ENCODE measurements around the gene GDF7. TPM values are rescaled to one million over a fixed set of nuclear protein-coding genes. Genes with fewer than 3 reads are reported as not detected.

GDF7 gene
- total and polyA plus RNA-seq, 2 donors (not counting 3 experiments of a cell fraction or from before 2014, with no cell fraction given) = 3.7 to 3.9 TPM

DNA sequence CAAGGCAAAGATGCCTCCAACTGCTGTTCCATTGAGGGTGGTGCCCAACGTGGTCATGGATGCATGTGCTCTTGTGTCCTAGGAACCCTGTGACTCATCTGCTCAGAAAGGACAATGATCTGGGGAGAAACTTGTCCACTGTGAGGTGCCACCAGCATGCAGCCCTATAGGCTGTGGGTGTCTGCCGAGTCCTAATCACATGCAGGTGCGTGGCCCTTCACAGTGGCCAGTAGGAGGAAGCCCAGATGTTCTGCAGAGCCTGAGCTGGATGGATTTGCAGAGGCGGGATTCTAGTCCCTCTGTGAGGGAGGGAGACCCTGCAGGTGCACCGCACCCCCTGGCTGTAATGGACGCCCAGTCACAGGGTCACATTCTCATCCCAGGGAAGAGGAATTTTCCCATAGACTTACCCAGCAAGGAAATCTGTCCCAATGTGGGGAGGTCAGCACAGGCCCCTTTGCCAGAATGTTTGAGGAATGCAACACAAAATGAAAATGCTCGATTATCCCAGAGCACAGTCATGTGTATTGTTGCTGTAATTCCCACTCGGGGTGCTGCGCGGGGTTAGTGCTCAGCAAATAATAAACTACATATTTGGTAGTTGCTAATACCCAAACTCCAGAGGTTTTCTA lies 13.9 kb downstream of the GDF7 start:
- H3K36me3 ChIP-seq (ENCODE audit: control insufficient read depth in 2 of 2, extremely low read depth in 1 of 2, insufficient read depth in 2 of 2, low read length in 2 of 2) = peaks cover 0 to 5% of the 10 kb centered on the region in 2 experiments
- dilution Hi-C loops (cut with MboI; ENCODE audit: extremely low pct_ligation_motif_present, low sequenced_read_pairs) = no loop called here

More for the DNA sequence above, 13.9 kb downstream of the GDF7 start:
- POLR2A ChIA-PET = no interaction called here
- H3K4me3 ChIP-seq (replicated peaks in 1 of 3; ENCODE audit: insufficient read depth in 1 of 3, low read depth in 1 of 3, low read length in 3 of 3) = no peak overlapping the region
- H3K4me1 ChIP-seq (ENCODE audit: control insufficient read depth, extremely low read depth, insufficient read depth, low read length) = peaks cover 5% of the 10 kb centered on the region
- H4K20me1 ChIP-seq (replicated peaks; ENCODE audit: control insufficient read depth, extremely low read depth, insufficient read depth, low read length) = no peaks in the 10 kb centered on the region
- TF ChIP-seq POLR2A (IDR thresholded peaks at IDR 0.05; ENCODE audit: low read depth, low read length) (no peak), EZH2 (IDR thresholded peaks at IDR 0.05; ENCODE audit: borderline replicate concordance, low read depth, low read length, severe bottlenecking) (no peak), GATA2 (IDR thresholded peaks at IDR 0.05; ENCODE audit: insufficient read depth, insufficient read length, low read depth, low read length) (no peak), MYC (IDR thresholded peaks at IDR 0.05; ENCODE audit: low read depth, low read length) (no peak), CTCF (IDR thresholded peaks at IDR 0.05; ENCODE audit: extremely low read depth in 1 of 2, insufficient read depth in 1 of 2, low read depth in 1 of 2, low read length in 2 of 2) (no peak)
- TF ChIP-seq, protein P1, sequence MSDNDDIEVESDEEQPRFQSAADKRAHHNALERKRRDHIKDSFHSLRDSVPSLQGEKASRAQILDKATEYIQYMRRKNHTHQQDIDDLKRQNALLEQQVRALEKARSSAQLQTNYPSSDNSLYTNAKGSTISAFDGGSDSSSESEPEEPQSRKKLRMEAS (IDR thresholded peaks at IDR 0.05; ENCODE audit: insufficient read depth, insufficient read length) = no peak
- no peaks in the 10 kb centered on the region for H3K9me1 ChIP-seq (replicated peaks; ENCODE audit: control insufficient read depth, extremely low read depth, insufficient read depth, low read length)
- H3K9me3 ChIP-seq (replicated peaks; ENCODE audit: control insufficient read depth, insufficient read depth, low read length) = no peaks in the 10 kb centered on the region
- FAIRE-seq = no peak
- H3K27ac ChIP-seq (ENCODE audit: insufficient read depth, low read depth, low read length) = no peak overlapping the region
- H3K79me2 ChIP-seq (ENCODE audit: control insufficient read depth, insufficient read depth, low read length) = no peaks in the 10 kb centered on the region
- H2AFZ ChIP-seq (ENCODE audit: low read depth, low read length) = no peak overlapping the region
- H3K27me3 ChIP-seq (ENCODE audit: control insufficient read depth in 2 of 2, insufficient read depth in 2 of 2, low read length in 2 of 2) = no peaks in the 10 kb centered on the region
- DNase-seq (ENCODE audit: low read depth, low spot score) = no peak
- intact Hi-C loops (cut with micrococcal nuclease) = loop anchor here (5.0 kb wide), 2 partner anchors 141 to 236 kb away; partner anchors contain the start of gene LDAH
- H3K4me2 ChIP-seq (ENCODE audit: insufficient read depth, low read length) = no peak overlapping the region
- no peak overlapping the region for H3K9ac ChIP-seq (replicated peaks; ENCODE audit: extremely low read depth, insufficient read depth, low read length)
- CTCF ChIA-PET = no interaction called here
- no TSS peak for BruUV-seq (replicated peaks)
